Ishikawa (cell line): ENCODE data around the gene ZNF23.
A peak's percentile ranks its signal among the peaks of the same experiment; 100 is the strongest.

Experiments used
- CEBPB ChIP-seq: IDR thresholded peaks from 2 replicates; pipeline ENCODE4 v1.6.1; 2012
- CREB1 ChIP-seq: IDR thresholded peaks from 2 replicates; pipeline ENCODE4 v1.6.1; 2012; ENCODE audit warnings: low read depth
- EP300 ChIP-seq: IDR thresholded peaks from 2 replicates; pipeline ENCODE4 v1.6.1; 2012; ENCODE audit warnings: borderline replicate concordance
- MAX ChIP-seq: IDR thresholded peaks from 2 replicates; pipeline ENCODE4 v1.6.1; 2012
- RAD21 ChIP-seq: IDR thresholded peaks from 2 replicates; pipeline ENCODE4 v1.6.1; 2012; ENCODE audit warnings: low read depth
- REST ChIP-seq: IDR thresholded peaks from 2 replicates; pipeline ENCODE4 v1.6.1; 2012; ENCODE audit warnings: low read depth, mild to moderate bottlenecking
- TAF1 ChIP-seq: IDR thresholded peaks from 2 replicates; pipeline ENCODE4 v1.6.1; 2012; ENCODE audit warnings: low read depth, mild to moderate bottlenecking
- TCF12 ChIP-seq: IDR thresholded peaks from 2 replicates; pipeline ENCODE4 v1.6.1; 2012; ENCODE audit warnings: low read depth
- TEAD4 ChIP-seq: IDR thresholded peaks from 2 replicates; pipeline ENCODE4 v1.6.1; 2012
- USF1 ChIP-seq: IDR thresholded peaks from 2 replicates; pipeline ENCODE4 v1.6.1; 2012
- YY1 ChIP-seq: IDR thresholded peaks from 2 replicates; pipeline ENCODE4 v1.6.1; 2012; ENCODE audit warnings: low read depth

- TF ChIP-seq RAD21 (no peak), EP300 (no peak), REST (peak; percentile 97), TAF1 (no peak), MAX (0 out of 2 replicates have a peak, but pooled peaks have one; percentile 44), CREB1 (no peak), TEAD4 (no peak), USF1 (no peak), CEBPB (no peak), TCF12 (no peak), YY1 (no peak)
These were observed 5.8 kb upstream of the ZNF23 start for GRCh38 chr16:71467810-71468209.
